K562 (cell line): ENCODE measurements around the gene CCR8. TPM values are rescaled to one million over a fixed set of nuclear protein-coding genes. Genes with fewer than 3 reads are reported as not detected.

ENCODE experiments used
- CUX1 ChIP-seq: fragments of 200-800 bp; sonication (Bioruptor generic); IDR thresholded peaks from 2 replicates; pipeline ENCODE4 v1.6.1; 2016; ENCODE audit warnings: missing genetic modification characterization, missing compliant biosample characterization
- DPF2 ChIP-seq: fragments of 450-650 bp; IDR thresholded peaks from 2 replicates; pipeline ENCODE4 v1.6.1; 2016
- E2F1 ChIP-seq: sonication (generic); formaldehyde crosslinking; IDR thresholded peaks from 2 replicates; pipeline ENCODE4 v1.8.1; 2023; ENCODE audit warnings: mild to moderate bottlenecking, missing genetic modification reagents, moderate library complexity
- FOXA1 ChIP-seq: fragments of 450-650 bp; IDR thresholded peaks from 2 replicates; pipeline ENCODE4 v1.6.1; 2016; ENCODE audit warnings: mild to moderate bottlenecking, borderline replicate concordance
- HDGF ChIP-seq: fragments of 450-650 bp; IDR thresholded peaks from 2 replicates; pipeline ENCODE4 v1.6.1; 2016
- JUN ChIP-seq, 2 experiments: sonication (generic) in 1 of 2; formaldehyde crosslinking in 1 of 2; IDR thresholded peaks; 2 replicates each; pipeline versions ENCODE4 v1.6.1 to v1.8.0; 2012 to 2022; ENCODE audit warnings: borderline replicate concordance in 2 of 2, mild to moderate bottlenecking in 2 of 2, improper control_type of control experiment in 1 of 2, low read depth in 1 of 2, low read length in 1 of 2, missing genetic modification reagents in 1 of 2
- L3MBTL2 ChIP-seq: fragments of 450-650 bp; IDR thresholded peaks from 2 replicates; pipeline ENCODE4 v1.6.1; 2016; ENCODE audit warnings: mild to moderate bottlenecking, moderate library complexity
- LCOR ChIP-seq: sonication (generic); formaldehyde crosslinking; IDR thresholded peaks from 2 replicates; pipeline ENCODE4 v1.8.0; 2022; ENCODE audit warnings: mild to moderate bottlenecking, missing genetic modification reagents
- MLLT1 ChIP-seq, 2 experiments: fragments of 450-650 bp; IDR thresholded peaks; 2 replicates each; pipeline ENCODE4 v1.6.1; 2016
- NFYB ChIP-seq: IDR thresholded peaks from 2 replicates; pipeline ENCODE4 v1.6.1; 2011; ENCODE audit warnings: mild to moderate bottlenecking, moderate library complexity; ENCODE audit not compliant: insufficient read length; ENCODE audit errors: extremely low read depth
- TCF3 ChIP-seq: sonication (generic); formaldehyde crosslinking; IDR thresholded peaks from 2 replicates; pipeline ENCODE4 v1.4.0; 2020; ENCODE audit warnings: mild to moderate bottlenecking, missing genetic modification reagents
- USF1 ChIP-seq: sonication (generic); formaldehyde crosslinking; IDR thresholded peaks from 2 replicates; pipeline ENCODE4 v1.9.0; 2022; ENCODE audit warnings: mild to moderate bottlenecking, missing genetic modification reagents
- VEZF1 ChIP-seq: fragments of 200-800 bp; sonication (Bioruptor generic); IDR thresholded peaks from 2 replicates; pipeline ENCODE4 v1.6.1; 2017; ENCODE audit warnings: missing genetic modification characterization, missing compliant biosample characterization
- ZBTB12 ChIP-seq: fragments of 250-450 bp; sonication (Bioruptor Pico); IDR thresholded peaks from 2 replicates; pipeline ENCODE4 v1.4.0; 2020
- ZBTB7A ChIP-seq: IDR thresholded peaks from 2 replicates; pipeline ENCODE4 v1.6.1; 2011; ENCODE audit warnings: low read depth, mild to moderate bottlenecking, low read length, moderate library complexity, borderline replicate concordance; ENCODE audit not compliant: control insufficient read depth
- polyA plus RNA-seq, 8 experiments: library from polyadenylated mRNA; depleted of rRNA in 4 of 8; stranded (reverse) in 5 of 8; unstranded in 3 of 8; fragments of >200 nt; fragmentation: Nextera tagmentation in 2 of 8; fragmentation: Illumina TruSeq in 1 of 8; extraction: Ambion mirVana in 2 of 8; extraction: Trizol in 1 of 8; gene quantifications; 2 replicates each; pipeline versions ENCODE4 v1.2.1 to v1.2.3, GENCODE V29; 2011 to 2014; ENCODE audit warnings: inconsistent platforms in 1 of 8, missing spikeins in 1 of 8
- total RNA-seq, 7 experiments: library from RNA; depleted of rRNA in 6 of 7; stranded (reverse); fragments of >200 nt in 6 of 7; fragmentation: Illumina TruSeq in 2 of 7; extraction: Trizol in 2 of 7; gene quantifications; 2 replicates each; pipeline versions ENCODE4 v1.2.1 to v1.2.3, GENCODE V29; 2011 to 2021; ENCODE audit warnings: low replicate concordance in 1 of 7

Gene CCR8
- total and polyA plus RNA-seq, 9 of the 15 experiments (the other 6 are each of a cell fraction or from before 2014, with no cell fraction given) = not detected

- no peak for TF ChIP-seq CUX1
- 0 out of 2 replicates have a peak, but pooled peaks have one; percentile 35 for TF ChIP-seq HDGF
- no peak for TF ChIP-seq ZBTB12 (CRISPR knock-in tag)
- TF ChIP-seq USF1 = peak; percentile 40
- TF ChIP-seq JUN (IDR thresholded peaks at IDR 0.05; ENCODE audit: borderline replicate concordance, low read depth, low read length) = peak; percentile 75; the same call in 1 of the 2 replicates
- TF ChIP-seq JUN (CRISPR knock-in tag; IDR thresholded peaks at IDR 0.05; ENCODE audit: borderline replicate concordance) = no peak
- peak; percentile 42; the same call in 1 of the 2 replicates for TF ChIP-seq ZBTB7A
- TF ChIP-seq L3MBTL2 = peak; percentile 51
- TF ChIP-seq E2F1 = 0 out of 2 replicates have a peak, but pooled peaks have one; percentile 26
- TF ChIP-seq DPF2 = 0 out of 2 replicates have a peak, but pooled peaks have one; percentile 45
- 0 out of 2 replicates have a peak, but pooled peaks have one; percentile 31 for TF ChIP-seq LCOR (CRISPR knock-in tag)
- TF ChIP-seq MLLT1 (IDR thresholded peaks at IDR 0.05) = peak in 1 of 2 experiments; percentile 80; a peak in 2 of 4 replicates
- TF ChIP-seq NFYB = peak; percentile 90
- TF ChIP-seq FOXA1 = no peak
- TF ChIP-seq TCF3 (CRISPR knock-in tag) = 0 out of 2 replicates have a peak, but pooled peaks have one; percentile 11
- peak; percentile 30; the same call in 1 of the 2 replicates for TF ChIP-seq VEZF1 (CRISPR knock-in tag)
These were observed 41.2 kb upstream of the CCR8 start (continued) for GRCh38 chr3:39288300-39288808.
